Body of pancreas (tissue), 4 donors: Measurements from ENCODE around the gene BMPER. TPM values are rescaled to one million over a fixed set of nuclear protein-coding genes. Genes with fewer than 3 reads are reported as not detected.

Source experiments
- ATAC-seq: fragments of 150-250 bp; one replicate; pipeline ENCODE4 v1.9.1; 2016
- DNase-seq, 4 donors: peaks; one replicate each; pipeline ENCODE4 v3.0.0-alpha.2; 2019
- H3K27ac ChIP-seq, 4 donors: fragments of 200-600 bp; sonication (generic); 1 replicate in 3 of 4; 2 replicates in 1 of 4; pipeline versions ENCODE4 v1.5.1 to v1.6.1; 2016 to 2019; ENCODE audit warnings: mild to moderate bottlenecking in 1 of 4, mixed read lengths in 1 of 4, moderate library complexity in 1 of 4
- H3K27me3 ChIP-seq, 2 donors: fragments of 200-600 bp; sonication (generic); one replicate each; pipeline ENCODE4 v1.6.0; 2016; ENCODE audit warnings: mild to moderate bottlenecking in 1 of 2
- H3K36me3 ChIP-seq, 2 donors: fragments of 200-600 bp; sonication (generic); replicated peaks in 1 of 2; 2 replicates each; pipeline ENCODE4 v1.5.1; 2016; ENCODE audit warnings: low read depth in 2 of 2; ENCODE audit not compliant: insufficient read depth in 1 of 2
- H3K4me1 ChIP-seq: fragments of 200-600 bp; sonication (generic); one replicate; pipeline ENCODE4 v1.6.0; 2016
- H3K4me3 ChIP-seq, 2 donors: fragments of 200-600 bp; sonication (generic); 1 replicate in 1 of 2; 2 replicates in 1 of 2; pipeline ENCODE4 v1.5.1; 2016 to 2019
- H3K9me3 ChIP-seq, 3 donors: fragments of 200-600 bp; sonication (generic); 1 replicate in 2 of 3; 2 replicates in 1 of 3; pipeline ENCODE4 v1.5.1; 2016
- POLR2A ChIP-seq, 3 donors: fragments of 450-650 bp; IDR thresholded peaks; one replicate each; pipeline ENCODE4 v1.6.1; 2016; ENCODE audit warnings: antibody characterized with exemption in 3 of 3, mild to moderate bottlenecking in 2 of 3
- WGBS, 2 donors: methylation state at CpG; one replicate each; pipeline ENCODE4 v1.1.5; 2017; 5-methylcytosine and 5-hydroxymethylcytosine counted together
- intact Hi-C: fragments of 100-400 bp; cut with DNase I; formaldehyde crosslinking; loops from one replicate; pipeline ENCODE4 v1.15.1; 2023
- total RNA-seq, 2 donors: library from RNA; depleted of rRNA; stranded (reverse); fragments of >200 nt; gene quantifications; one replicate each; pipeline ENCODE4 v1.1.0, GENCODE V29; 2016
- TF ChIP-seq, protein P1 (sequence below), 7 experiments: fragments of 450-650 bp in 4 of 7; fragments of 200-600 bp in 3 of 7; sonication (generic) in 3 of 7; IDR thresholded peaks; one replicate each; pipeline ENCODE4 v1.5.1; 2016 to 2019; ENCODE audit warnings: antibody characterized with exemption in 7 of 7

BMPER gene
- total RNA-seq, 2 donors from 2014 or later: 0.33 to 0.78 TPM

DNA sequence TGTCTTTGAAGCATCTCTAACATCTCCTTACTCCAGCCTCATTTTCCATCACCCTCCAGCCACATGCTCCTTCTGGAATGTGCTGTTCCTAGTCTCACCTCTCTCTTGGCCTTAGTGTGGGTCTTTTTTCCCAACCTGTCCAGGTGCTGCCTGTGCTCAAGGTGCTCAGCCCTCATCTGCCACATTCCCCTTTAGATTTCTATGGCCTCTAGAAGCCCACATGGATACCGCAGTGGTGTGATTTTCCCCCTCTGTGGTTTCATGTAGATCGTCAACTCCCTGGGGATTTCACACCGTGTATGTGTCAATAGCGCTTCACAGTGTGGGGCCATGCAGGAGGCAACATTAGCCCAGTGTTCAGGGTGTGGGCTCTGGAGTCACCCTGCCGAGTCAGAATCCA lies 32.5 kb downstream of the BMPER start:
- H3K27ac ChIP-seq: no peak overlapping the region
- DNase-seq (no peak), ATAC-seq (no peak)
- WGBS, 2 donors: 58 to 77% methylated on average over 5 of the region's 5 CpGs
- H3K9me3 ChIP-seq: no peaks in the 10 kb centered on the region
- TF ChIP-seq, protein P1, sequence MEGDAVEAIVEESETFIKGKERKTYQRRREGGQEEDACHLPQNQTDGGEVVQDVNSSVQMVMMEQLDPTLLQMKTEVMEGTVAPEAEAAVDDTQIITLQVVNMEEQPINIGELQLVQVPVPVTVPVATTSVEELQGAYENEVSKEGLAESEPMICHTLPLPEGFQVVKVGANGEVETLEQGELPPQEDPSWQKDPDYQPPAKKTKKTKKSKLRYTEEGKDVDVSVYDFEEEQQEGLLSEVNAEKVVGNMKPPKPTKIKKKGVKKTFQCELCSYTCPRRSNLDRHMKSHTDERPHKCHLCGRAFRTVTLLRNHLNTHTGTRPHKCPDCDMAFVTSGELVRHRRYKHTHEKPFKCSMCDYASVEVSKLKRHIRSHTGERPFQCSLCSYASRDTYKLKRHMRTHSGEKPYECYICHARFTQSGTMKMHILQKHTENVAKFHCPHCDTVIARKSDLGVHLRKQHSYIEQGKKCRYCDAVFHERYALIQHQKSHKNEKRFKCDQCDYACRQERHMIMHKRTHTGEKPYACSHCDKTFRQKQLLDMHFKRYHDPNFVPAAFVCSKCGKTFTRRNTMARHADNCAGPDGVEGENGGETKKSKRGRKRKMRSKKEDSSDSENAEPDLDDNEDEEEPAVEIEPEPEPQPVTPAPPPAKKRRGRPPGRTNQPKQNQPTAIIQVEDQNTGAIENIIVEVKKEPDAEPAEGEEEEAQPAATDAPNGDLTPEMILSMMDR (IDR thresholded peaks at IDR 0.05): no peak
- TF ChIP-seq POLR2A (IDR thresholded peaks at IDR 0.05): no peak
- H3K36me3 ChIP-seq: no peaks in the 10 kb centered on the region
- no peak overlapping the region for H3K4me3 ChIP-seq
- H3K27me3 ChIP-seq: no peaks in the 10 kb centered on the region
- intact Hi-C loops: loop anchor here (5.0 kb wide), 1 partner anchor 696 kb away; no protein-coding TSS in a partner anchor
- no peaks in the 10 kb centered on the region for H3K4me1 ChIP-seq

DNA sequence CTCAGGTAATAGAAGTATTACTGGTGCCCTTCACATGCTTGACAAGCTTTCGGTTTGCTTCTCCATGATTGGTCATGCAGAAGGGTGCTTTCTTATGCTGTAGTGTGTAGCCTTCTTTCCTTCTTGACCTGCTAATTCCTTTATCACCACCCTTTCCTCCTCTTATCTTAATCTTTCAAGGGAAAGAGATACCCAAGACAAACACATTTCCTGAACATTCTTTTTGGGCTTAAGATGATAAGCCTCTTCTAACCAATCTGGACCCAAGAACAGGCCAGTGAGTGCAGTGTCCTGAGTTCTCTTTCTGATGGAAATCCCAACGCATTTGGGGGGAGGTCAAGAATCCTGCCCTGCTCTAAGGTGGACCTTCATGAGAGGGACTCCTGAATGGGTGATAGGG lies 33.8 kb downstream of the BMPER start:
- intact Hi-C loops: loop anchor here (5.0 kb wide), 1 partner anchor 697 kb away; no protein-coding TSS in a partner anchor

DNA sequence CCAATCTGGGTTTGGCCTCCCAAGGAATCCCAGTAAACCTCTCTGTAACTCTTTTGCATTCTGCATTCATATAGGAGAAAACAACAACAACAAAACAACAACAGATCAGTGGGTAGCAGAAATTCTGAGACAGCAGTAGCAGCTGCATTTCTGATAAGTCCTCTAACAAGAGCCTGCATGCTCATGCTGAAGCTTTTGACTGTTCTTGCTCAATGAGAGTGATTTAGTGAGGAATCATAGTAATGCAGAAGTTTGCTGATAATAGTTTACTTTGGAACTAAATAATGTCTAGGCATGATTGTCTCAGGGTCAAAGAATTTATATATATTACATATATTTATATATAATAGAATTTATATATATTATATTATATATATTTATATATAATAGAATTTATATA lies 35.2 kb downstream of the BMPER start:
- Histone ChIP-seq H3K9me3 (no peaks in the 10 kb centered on the region), H3K27ac (no peak overlapping the region), H3K4me3 (no peak overlapping the region), H3K27me3 (no peaks in the 10 kb centered on the region), H3K36me3 (no peaks in the 10 kb centered on the region), H3K4me1 (no peaks in the 10 kb centered on the region)
- ATAC-seq (no peak), DNase-seq (no peak)
- TF ChIP-seq POLR2A (IDR thresholded peaks at IDR 0.05): no peak
- TF ChIP-seq, protein P1 (IDR thresholded peaks at IDR 0.05): no peak
- intact Hi-C loops: no loop called here

More for the DNA sequence above, 33.8 kb downstream of the BMPER start:
- no peak overlapping the region for H3K4me3 ChIP-seq
- ATAC-seq: no peak
- no peaks in the 10 kb centered on the region for H3K9me3 ChIP-seq
- H3K4me1 ChIP-seq: no peaks in the 10 kb centered on the region
- no peak for DNase-seq
- TF ChIP-seq, protein P1 (IDR thresholded peaks at IDR 0.05): no peak
- no peak for TF ChIP-seq POLR2A (IDR thresholded peaks at IDR 0.05)
- H3K36me3 ChIP-seq: no peaks in the 10 kb centered on the region
- WGBS, 2 donors: 64 to 86% methylated on average over 2 of the region's 2 CpGs
- no peak overlapping the region for H3K27ac ChIP-seq
- H3K27me3 ChIP-seq: no peaks in the 10 kb centered on the region

DNA sequence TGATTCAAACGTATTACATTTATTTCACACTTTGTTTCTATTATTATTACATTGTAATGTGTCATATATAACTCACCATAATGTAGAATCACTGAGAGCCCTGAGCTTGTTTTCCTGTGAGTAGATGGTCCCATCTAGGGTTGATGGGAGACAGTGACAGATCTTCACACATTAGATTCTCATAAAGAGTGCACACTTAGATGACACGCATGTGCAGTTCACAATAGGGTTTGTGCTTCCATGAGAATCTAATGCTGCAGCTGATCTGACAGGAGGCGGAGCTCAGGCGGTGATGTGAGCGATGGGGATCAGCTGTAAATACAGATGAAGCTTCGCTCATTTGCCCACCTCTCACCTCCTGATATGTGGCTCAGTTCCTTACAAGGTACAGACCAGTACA lies 36.1 kb downstream of the BMPER start:
- no peak for TF ChIP-seq POLR2A (IDR thresholded peaks at IDR 0.05)
- TF ChIP-seq, protein P1 (IDR thresholded peaks at IDR 0.05): no peak
- DNase-seq: no peak
- ATAC-seq: no peak
- Histone ChIP-seq H3K27ac (no peak overlapping the region), H3K9me3 (no peaks in the 10 kb centered on the region), H3K4me1 (no peaks in the 10 kb centered on the region), H3K27me3 (no peaks in the 10 kb centered on the region), H3K36me3 (no peaks in the 10 kb centered on the region), H3K4me3 (no peak overlapping the region)
- intact Hi-C loops: no loop called here
- WGBS, 2 donors: 78 to 87% methylated on average over 6 of the region's 6 CpGs

DNA sequence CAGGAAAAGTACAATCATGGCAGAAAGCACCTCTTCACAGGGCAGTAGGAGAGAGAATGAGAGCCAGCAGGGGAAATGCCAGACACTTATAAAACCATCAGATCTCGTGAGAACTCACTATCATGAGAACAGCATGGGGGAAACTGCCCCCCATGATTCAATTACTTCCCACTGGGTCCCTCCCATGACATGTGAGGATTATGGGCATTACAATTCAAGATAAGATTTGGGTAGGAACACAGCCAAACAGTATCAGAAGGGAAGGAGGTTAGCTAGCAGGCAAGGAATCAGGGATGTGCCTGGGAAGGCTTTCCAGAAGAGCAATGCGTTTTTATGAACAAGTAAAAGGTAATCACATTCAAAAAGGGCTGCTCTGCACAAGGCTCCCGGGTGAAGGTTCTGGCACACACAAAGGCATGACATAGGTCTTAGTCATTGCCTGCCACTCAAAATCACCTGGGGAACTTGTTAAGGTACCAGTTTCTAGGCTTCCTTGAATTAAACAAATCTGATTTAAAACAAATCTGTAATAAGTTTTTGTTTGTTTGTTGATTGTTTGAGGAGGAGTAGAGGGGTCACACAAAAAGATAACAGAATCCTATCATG lies 40.9 kb downstream of the BMPER start:
- DNase-seq: no peak
- ATAC-seq: no peak

More for the DNA sequence above, 40.9 kb downstream of the BMPER start:
- H3K27me3 ChIP-seq: no peaks in the 10 kb centered on the region
- H3K4me1 ChIP-seq: no peaks in the 10 kb centered on the region
- no peaks in the 10 kb centered on the region for H3K36me3 ChIP-seq
- H3K27ac ChIP-seq: no peak overlapping the region
- no peaks in the 10 kb centered on the region for H3K9me3 ChIP-seq
- H3K4me3 ChIP-seq: no peak overlapping the region
- no peak for TF ChIP-seq POLR2A (IDR thresholded peaks at IDR 0.05)
- TF ChIP-seq, protein P1 (IDR thresholded peaks at IDR 0.05): no peak
- intact Hi-C loops: no loop called here
- WGBS, 2 donors: 43 to 54% methylated on average over 3 of the region's 3 CpGs
